Measurements from ENCODE around the gene C17orf107. TPM values are rescaled to one million over a fixed set of nuclear protein-coding genes. Genes with fewer than 3 reads are reported as not detected.
"Not testable (repeated sequence)": the region's sequence is repeated elsewhere in the genome, so short reads cannot be mapped to it uniquely, and the experiment has no call there.

The C17orf107 gene
- polyA plus RNA-seq, 1 experiment: 1.0 TPM

- no peak overlapping the region for H3K27ac ChIP-seq (ENCODE audit: low read depth, low read length)
- ChIA-PET POLR2A (interaction anchor here (0.6 to 1.8 kb wide), 9 partner anchors 11 to 443 kb away, joined by 3 to 14 read pairs (median 4); partner anchors contain the start of genes RNF167, SLC25A11 and SPAG7), CTCF (interaction anchor here (0.6 to 2.1 kb wide), 31 partner anchors 9 to 508 kb away, joined by 3 to 25 read pairs (median 4); partner anchors contain the start of genes C17orf107, CAMTA2, ENO3 and RNF167)
- DNase-seq (ENCODE audit: low read depth, low spot score): peak; percentile 85
- peak; percentile 89 for TF ChIP-seq CTCF (IDR thresholded peaks at IDR 0.05; ENCODE audit: low read depth, low read length)
- no peaks in the 10 kb centered on the region for H3K9me3 ChIP-seq (ENCODE audit: control insufficient read depth, insufficient read depth, low read length)
- H3K4me3 ChIP-seq (ENCODE audit: low read depth, low read length): no peak overlapping the region
- peaks cover 3% of the 10 kb centered on the region for H3K27me3 ChIP-seq (ENCODE audit: control insufficient read depth, insufficient read depth, low read length)
Measured at GRCh38 chr17:4908711-4909496, 9.6 kb downstream of the C17orf107 start.

- no peaks in the 10 kb centered on the region for H3K27me3 ChIP-seq (ENCODE audit: control insufficient read depth, insufficient read depth, low read length)
- no peak overlapping the region for H3K4me3 ChIP-seq (ENCODE audit: low read depth, low read length)
- DNase-seq (ENCODE audit: low read depth, low spot score): no peak
- ChIA-PET CTCF (interaction anchor here (0.9 to 1.0 kb wide), 2 partner anchors 74 to 148 kb away, joined by 3 read pairs; partner anchors contain the start of gene CAMTA2), POLR2A (interaction anchor here (0.9 to 1.1 kb wide), 2 partner anchors 12 to 26 kb away, joined by 3 to 6 read pairs; partner anchors contain the start of genes RNF167 and SLC25A11)
- no peak for TF ChIP-seq CTCF (IDR thresholded peaks at IDR 0.05; ENCODE audit: low read depth, low read length)
- no peak overlapping the region for H3K27ac ChIP-seq (ENCODE audit: low read depth, low read length)
- no peaks in the 10 kb centered on the region for H3K9me3 ChIP-seq (ENCODE audit: control insufficient read depth, insufficient read depth, low read length)
Measured at GRCh38 chr17:4913994-4914393, 14.7 kb downstream of the C17orf107 start.

- H3K27me3 ChIP-seq (ENCODE audit: control insufficient read depth, insufficient read depth, low read length); H3K9me3 ChIP-seq (ENCODE audit: control insufficient read depth, insufficient read depth, low read length); H3K27ac ChIP-seq (ENCODE audit: low read depth, low read length); H3K4me3 ChIP-seq (ENCODE audit: low read depth, low read length); DNase-seq (ENCODE audit: low read depth, low spot score); CTCF ChIA-PET: not testable (repeated sequence)
- POLR2A ChIA-PET: interaction anchor here (0.9 to 1.1 kb wide), 2 partner anchors 12 to 25 kb away, joined by 3 to 6 read pairs; partner anchors contain the start of genes RNF167 and SLC25A11
Measured at GRCh38 chr17:4914551-4914950, 15.2 kb downstream of the C17orf107 start.

- DNase-seq (ENCODE audit: low read depth, low spot score): no peak
- CTCF ChIA-PET: interaction anchor here (2.7 to 3.5 kb wide), 2 partner anchors 10 to 16 kb away, joined by 7 to 17 read pairs; partner anchors contain the start of gene CHRNE
- POLR2A ChIA-PET: interaction anchor here (0.8 to 1.3 kb wide), 2 partner anchors 10 to 20 kb away, joined by 3 to 4 read pairs; partner anchors contain the start of genes RNF167 and SLC25A11
Measured at GRCh38 chr17:4919511-4920047, 20.2 kb downstream of the C17orf107 start.

More at GRCh38 chr17:4919511-4920047, 20.2 kb downstream of the C17orf107 start:
- Histone ChIP-seq H3K4me3 (ENCODE audit: low read depth, low read length) (no peak overlapping the region), H3K27me3 (ENCODE audit: control insufficient read depth, insufficient read depth, low read length) (no peaks in the 10 kb centered on the region), H3K27ac (ENCODE audit: low read depth, low read length) (no peak overlapping the region), H3K9me3 (ENCODE audit: control insufficient read depth, insufficient read depth, low read length) (no peaks in the 10 kb centered on the region)
- no peak for TF ChIP-seq CTCF (IDR thresholded peaks at IDR 0.05; ENCODE audit: low read depth, low read length)

Measured in AG04450 (cell line).